ENCODE results near the gene MTFP1.

- TF ChIP-seq CTCF (IDR thresholded peaks at IDR 0.05): peak in 2 of 4 experiments; percentile 15 to 34
- peak in 1 of 2 donors; percentile 88 for TF ChIP-seq POLR2A (IDR thresholded peaks at IDR 0.05)
Observed at GRCh38 chr22:30423301-30423958, 2.1 kb upstream of the MTFP1 start.
